Pancreas (tissue), 10 donors: ENCODE data around the gene PPIC. TPM values are rescaled to one million over a fixed set of nuclear protein-coding genes. Genes with fewer than 3 reads are reported as not detected.

Experiments
- ATAC-seq, 4 donors: fragments of 200-7000 bp; cut with Tn5 transposase; one replicate each; pipeline versions ENCODE4 v1.8.0 to v1.9.1; 2020; ENCODE audit warnings: mild to moderate bottlenecking in 4 of 4, moderate library complexity in 4 of 4
- DNase-seq, 6 donors: peaks; one replicate each; pipeline ENCODE4 v3.0.0-alpha.2; 2020
- FAIRE-seq: peaks from 2 replicates; lab custom pipeline; 2012; peaks lifted over from hg19 to GRCh38; lab: Jason Lieb, UNC
- H3K27ac ChIP-seq, 4 donors: fragments of 200-600 bp; sonication (generic); 1 replicate in 3 of 4; 2 replicates in 1 of 4; pipeline versions ENCODE4 v1.5.0 to v1.8.0; 2020
- H3K27me3 ChIP-seq, 4 donors: fragments of 200-600 bp; one replicate each; pipeline ENCODE4 v1.8.0; 2021
- H3K36me3 ChIP-seq, 3 donors: fragments of 200-600 bp; sonication (generic) in 1 of 3; one replicate each; pipeline versions ENCODE4 v1.5.0 to v1.8.0; 2020 to 2021
- H3K4me1 ChIP-seq, 3 donors: fragments of 200-600 bp; one replicate each; pipeline ENCODE4 v1.8.0; 2021
- H3K4me3 ChIP-seq, 4 donors: fragments of 200-600 bp; sonication (generic) in 2 of 4; one replicate each; pipeline versions ENCODE4 v1.5.0 to v1.8.0; 2020 to 2021
- H3K9me3 ChIP-seq, 4 donors: fragments of 200-600 bp; one replicate each; pipeline ENCODE4 v1.8.0; 2021
- WGBS, 2 donors: extraction: QIAGEN DNeasy Blood & Tissue Kit; methylation state at CpG; one replicate each; pipeline ENCODE4 v1.1.7; 2013; 5-methylcytosine and 5-hydroxymethylcytosine counted together
- intact Hi-C, 3 donors: fragments of 100-400 bp; cut with DNase I; formaldehyde crosslinking; loops; one replicate each; pipeline versions ENCODE4 v1.11.1 to v1.14.2; 2022
- polyA plus RNA-seq, 2 donors: library from polyadenylated mRNA; stranded (reverse); fragments of 200-250 nt; gene quantifications; one replicate each; pipeline ENCODE4 v1.2.3, GENCODE V29; 2013
- total RNA-seq, 6 donors: library from RNA; stranded (reverse); fragmentation: NEBNext Ultra II Directional in 4 of 6; extraction: Animal tissue kit (Norgen Biotek cat#: 25700) in 4 of 6; gene quantifications; one replicate each; pipeline versions ENCODE4 v1.2.1 to v1.2.4, GENCODE V29; 2021 to 2023
- TF ChIP-seq, protein P1 (sequence below), 4 donors: fragments of 200-600 bp; sonication (generic) in 3 of 4; IDR thresholded peaks; one replicate each; pipeline versions ENCODE4 v1.5.0 to v1.8.0; 2021; ENCODE audit warnings: antibody characterized with exemption in 4 of 4
- donor health status: healthy with polysubstance abuse.
- donor health status: DM: no; HTN: no; CAD: no; lungs with moderate emphysema.
- donor health status: DM: no; HTN: no; CAD: no.
- donor health status: control.
- donor health status: control.
- donor health status: Bipolar disorder and iron deficiency.
- donor health status: DM: yes; HTN: yes; CAD: no.
- donor health status: DM: no; HTN: no; CAD: no.
- donor health status: DM: no; HTN: no; CAD: no.
- donor health status: DM: yes; HTN: yes; CAD: no.

Gene PPIC
- total and polyA plus RNA-seq, 8 donors = 11.9 to 26.4 (median 13.3) TPM

DNA sequence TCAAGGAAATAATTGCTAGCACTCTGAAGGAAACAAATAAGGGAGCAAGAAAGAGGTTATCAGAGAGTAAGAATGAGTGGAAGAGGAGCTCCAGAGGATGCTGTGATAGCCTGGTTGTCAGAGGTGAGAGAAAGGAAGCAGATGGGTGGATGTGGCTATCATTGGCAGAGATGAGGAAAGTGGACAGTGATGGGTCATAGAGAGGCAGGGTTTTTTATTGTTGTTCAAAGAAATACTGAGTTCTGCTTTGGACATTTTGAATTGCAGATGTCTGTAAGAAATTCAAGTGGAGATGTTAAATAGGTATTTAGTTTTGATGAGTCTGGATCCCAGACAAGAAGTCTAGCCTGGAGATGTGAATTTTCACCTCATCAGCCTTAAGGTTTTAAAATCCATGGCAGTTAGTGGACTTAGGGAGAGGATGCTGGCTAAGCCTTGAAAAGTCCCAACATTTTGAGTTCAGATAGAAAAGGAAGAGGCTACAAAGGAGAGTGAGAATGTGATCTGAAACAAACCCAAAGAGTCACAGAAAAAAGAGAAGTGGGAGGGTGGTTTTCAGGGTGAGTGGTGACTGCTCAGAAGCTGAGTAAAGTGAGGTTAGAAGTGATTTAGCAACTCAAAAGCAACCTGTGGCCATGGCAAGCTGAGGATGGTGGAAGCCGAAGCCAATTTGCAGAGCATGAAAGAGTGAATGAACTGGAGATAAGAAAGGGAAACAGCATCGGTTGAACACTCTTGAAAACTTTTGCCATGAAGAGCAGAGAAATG lies 50.4 kb downstream of the PPIC start:
- DNase-seq (no peak), ATAC-seq (no peak), FAIRE-seq (no peak)
- 89 to 100% methylated on average over 2 of the region's 2 CpGs for WGBS, 2 donors
- Histone ChIP-seq H3K4me3 (no peak overlapping the region), H3K27me3 (no peaks in the 10 kb centered on the region), H3K4me1 (no peaks in the 10 kb centered on the region), H3K36me3 (no peaks in the 10 kb centered on the region), H3K27ac (no peak overlapping the region), H3K9me3 (no peaks in the 10 kb centered on the region)
- TF ChIP-seq, protein P1, sequence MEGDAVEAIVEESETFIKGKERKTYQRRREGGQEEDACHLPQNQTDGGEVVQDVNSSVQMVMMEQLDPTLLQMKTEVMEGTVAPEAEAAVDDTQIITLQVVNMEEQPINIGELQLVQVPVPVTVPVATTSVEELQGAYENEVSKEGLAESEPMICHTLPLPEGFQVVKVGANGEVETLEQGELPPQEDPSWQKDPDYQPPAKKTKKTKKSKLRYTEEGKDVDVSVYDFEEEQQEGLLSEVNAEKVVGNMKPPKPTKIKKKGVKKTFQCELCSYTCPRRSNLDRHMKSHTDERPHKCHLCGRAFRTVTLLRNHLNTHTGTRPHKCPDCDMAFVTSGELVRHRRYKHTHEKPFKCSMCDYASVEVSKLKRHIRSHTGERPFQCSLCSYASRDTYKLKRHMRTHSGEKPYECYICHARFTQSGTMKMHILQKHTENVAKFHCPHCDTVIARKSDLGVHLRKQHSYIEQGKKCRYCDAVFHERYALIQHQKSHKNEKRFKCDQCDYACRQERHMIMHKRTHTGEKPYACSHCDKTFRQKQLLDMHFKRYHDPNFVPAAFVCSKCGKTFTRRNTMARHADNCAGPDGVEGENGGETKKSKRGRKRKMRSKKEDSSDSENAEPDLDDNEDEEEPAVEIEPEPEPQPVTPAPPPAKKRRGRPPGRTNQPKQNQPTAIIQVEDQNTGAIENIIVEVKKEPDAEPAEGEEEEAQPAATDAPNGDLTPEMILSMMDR (IDR thresholded peaks at IDR 0.05) = no peak
- intact Hi-C loops = no loop called here

DNA sequence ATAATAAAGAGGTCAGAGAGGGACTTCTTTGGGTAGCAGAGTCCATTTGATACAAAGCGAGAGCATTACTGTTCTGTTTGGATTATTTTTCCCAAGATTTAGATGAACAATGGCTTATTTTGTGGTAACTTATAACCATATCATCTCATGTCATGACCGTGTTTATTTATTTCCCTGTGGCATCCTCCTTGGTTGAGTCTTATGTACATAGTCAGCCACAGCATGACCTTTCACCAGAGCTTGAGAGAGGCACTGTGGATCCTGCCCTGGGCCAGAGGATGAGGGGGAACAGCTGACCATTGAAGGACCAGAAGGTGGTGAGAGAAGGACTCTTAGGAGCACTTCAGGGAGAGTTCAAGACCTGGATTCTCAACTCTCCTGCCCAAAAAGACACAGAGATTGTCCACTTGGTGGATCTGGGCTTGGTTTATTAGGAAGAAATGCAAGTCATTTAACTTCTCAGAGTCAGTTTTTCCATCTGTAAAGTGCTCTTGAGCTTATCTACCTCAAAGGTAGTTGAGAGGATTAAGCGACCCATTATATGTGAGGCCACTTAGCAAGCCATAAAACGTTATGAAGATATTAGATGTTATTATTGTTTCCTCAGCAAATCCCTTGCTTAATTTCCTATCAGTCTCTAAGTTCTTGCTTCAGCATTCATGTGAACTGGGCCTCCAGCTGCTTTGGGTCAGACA lies 51.4 kb downstream of the PPIC start:
- Histone ChIP-seq H3K27ac (no peak overlapping the region), H3K9me3 (no peaks in the 10 kb centered on the region), H3K36me3 (no peaks in the 10 kb centered on the region), H3K27me3 (no peaks in the 10 kb centered on the region), H3K4me1 (no peaks in the 10 kb centered on the region), H3K4me3 (no peak overlapping the region)
- DNase-seq = no peak
- TF ChIP-seq, protein P1 (IDR thresholded peaks at IDR 0.05) = no peak
- intact Hi-C loops = no loop called here
- no peak for FAIRE-seq
- no peak for ATAC-seq
- 91 to 96% methylated on average over 4 of the region's 4 CpGs for WGBS, 2 donors

DNA sequence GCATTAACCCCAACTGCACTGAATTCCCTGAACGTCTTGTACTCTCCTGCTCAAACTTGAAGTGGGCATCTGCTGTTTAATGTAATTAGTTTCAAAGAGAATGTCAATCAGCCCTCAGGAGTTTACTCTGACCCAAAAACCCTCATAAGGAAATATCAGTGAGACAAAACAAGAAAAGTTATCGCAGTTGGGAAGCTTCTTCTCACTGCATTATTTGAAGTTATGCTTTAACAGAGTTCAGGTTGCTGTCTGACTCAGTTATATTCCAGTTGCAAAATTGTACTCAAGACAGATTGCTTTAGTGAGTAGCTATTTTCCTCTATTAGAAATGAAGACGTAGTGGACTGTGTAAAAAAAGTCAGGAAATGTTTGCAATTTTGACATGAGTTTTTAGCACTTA lies 52.1 kb downstream of the PPIC start:
- no peak overlapping the region for H3K4me3 ChIP-seq
- no peaks in the 10 kb centered on the region for H3K4me1 ChIP-seq
- TF ChIP-seq, protein P1 (IDR thresholded peaks at IDR 0.05) = no peak
- DNase-seq (no peak), ATAC-seq (no peak), FAIRE-seq (no peak)
- no peaks in the 10 kb centered on the region for H3K36me3 ChIP-seq
- H3K27ac ChIP-seq = no peak overlapping the region
- 95% methylated on average over 3 of the region's 3 CpGs for WGBS, 2 donors
- H3K9me3 ChIP-seq = no peaks in the 10 kb centered on the region
- H3K27me3 ChIP-seq = no peaks in the 10 kb centered on the region
- intact Hi-C loops = no loop called here

DNA sequence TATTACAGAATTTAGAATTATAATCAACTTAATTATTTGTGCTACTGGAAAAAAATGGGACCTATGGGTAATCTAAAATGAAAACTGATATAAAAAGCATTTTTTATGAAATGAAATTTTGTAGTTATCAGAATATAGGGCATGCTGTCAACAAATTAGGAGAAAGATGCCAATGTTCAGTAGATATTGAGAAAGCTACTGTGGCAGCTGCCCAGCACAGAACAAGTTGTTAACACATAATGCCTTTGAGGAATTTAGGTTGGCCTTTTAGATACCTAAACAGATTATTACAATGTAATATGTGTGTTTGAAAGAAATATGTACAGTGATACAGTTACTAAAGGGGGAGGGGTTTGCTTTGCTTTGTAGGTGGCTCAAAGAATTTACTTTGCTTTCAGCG lies 54.1 kb downstream of the PPIC start:
- no peaks in the 10 kb centered on the region for H3K27me3 ChIP-seq
- no peaks in the 10 kb centered on the region for H3K9me3 ChIP-seq
- H3K36me3 ChIP-seq = no peaks in the 10 kb centered on the region
- intact Hi-C loops = no loop called here
- FAIRE-seq (no peak), DNase-seq (no peak), ATAC-seq (no peak)
- 0 to 1% methylated on average over 1 of the region's 1 CpG for WGBS, 2 donors
- H3K27ac ChIP-seq = no peak overlapping the region
- no peak overlapping the region for H3K4me3 ChIP-seq
- TF ChIP-seq, protein P1 (IDR thresholded peaks at IDR 0.05) = no peak
- peaks cover 7 to 20% (median 10%) of the 10 kb centered on the region in 3 donors for H3K4me1 ChIP-seq

DNA sequence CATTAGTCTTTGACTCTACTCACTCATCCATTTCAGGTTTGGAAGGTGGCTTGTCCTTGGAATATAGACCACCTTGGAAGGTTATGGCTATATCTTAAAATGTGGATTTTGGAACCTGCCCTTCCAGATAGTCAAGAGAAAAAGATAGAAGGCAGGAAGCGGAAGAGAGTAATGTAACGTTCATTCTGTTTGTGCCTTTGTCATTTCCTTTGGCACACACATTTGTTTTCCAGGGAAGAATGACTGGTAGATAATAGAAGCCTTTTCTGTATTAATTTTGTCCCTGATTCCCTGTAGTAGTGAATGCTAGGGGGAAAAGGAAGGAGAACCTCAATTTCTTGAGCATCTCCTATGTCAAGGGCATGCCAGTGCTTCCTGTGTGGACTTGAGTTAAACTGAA lies 54.7 kb downstream of the PPIC start:
- no peak for ATAC-seq
- TF ChIP-seq, protein P1 (IDR thresholded peaks at IDR 0.05) = no peak
- Histone ChIP-seq H3K36me3 (no peaks in the 10 kb centered on the region), H3K27ac (no peak overlapping the region), H3K4me1 (peaks cover 7 to 26% (median 14%) of the 10 kb centered on the region in 3 donors), H3K9me3 (no peaks in the 10 kb centered on the region), H3K4me3 (no peak overlapping the region), H3K27me3 (no peaks in the 10 kb centered on the region)
- WGBS, 2 donors = 47 to 64% methylated on average over 2 of the region's 2 CpGs
- no peak for DNase-seq
- intact Hi-C loops = no loop called here
- FAIRE-seq = no peak
